D721Med (cell line): ENCODE results near the gene RNF187.

Experiments
- DNase-seq: peaks from one replicate; pipeline ENCODE4 v3.0.0; 2011; ENCODE audit warnings: low spot score; ENCODE audit not compliant: insufficient read length
- FAIRE-seq: peaks from 2 replicates; lab custom pipeline; 2011; peaks lifted over from hg19 to GRCh38; lab: Jason Lieb, UNC
- CTCF ChIP-seq: IDR thresholded peaks from 2 replicates; pipeline ENCODE4 v1.5.1; 2012; ENCODE audit warnings: mild to moderate bottlenecking, control low read depth; ENCODE audit not compliant: insufficient read depth; ENCODE audit errors: missing control alignments

The RNF187 gene

GRCh38 chr1:228517655-228518054 is 30.5 kb downstream of the RNF187 start:
- no peak for TF ChIP-seq CTCF
- FAIRE-seq (no peak), DNase-seq (no peak)

- TF ChIP-seq CTCF = no peak
- no peak for FAIRE-seq
- DNase-seq = no peak
Observed at GRCh38 chr1:228527596-228527995, 40.4 kb downstream of the RNF187 start.

GRCh38 chr1:228528612-228529011 is 41.4 kb downstream of the RNF187 start:
- no peak for DNase-seq
- TF ChIP-seq CTCF = no peak
- no peak for FAIRE-seq

DNA sequence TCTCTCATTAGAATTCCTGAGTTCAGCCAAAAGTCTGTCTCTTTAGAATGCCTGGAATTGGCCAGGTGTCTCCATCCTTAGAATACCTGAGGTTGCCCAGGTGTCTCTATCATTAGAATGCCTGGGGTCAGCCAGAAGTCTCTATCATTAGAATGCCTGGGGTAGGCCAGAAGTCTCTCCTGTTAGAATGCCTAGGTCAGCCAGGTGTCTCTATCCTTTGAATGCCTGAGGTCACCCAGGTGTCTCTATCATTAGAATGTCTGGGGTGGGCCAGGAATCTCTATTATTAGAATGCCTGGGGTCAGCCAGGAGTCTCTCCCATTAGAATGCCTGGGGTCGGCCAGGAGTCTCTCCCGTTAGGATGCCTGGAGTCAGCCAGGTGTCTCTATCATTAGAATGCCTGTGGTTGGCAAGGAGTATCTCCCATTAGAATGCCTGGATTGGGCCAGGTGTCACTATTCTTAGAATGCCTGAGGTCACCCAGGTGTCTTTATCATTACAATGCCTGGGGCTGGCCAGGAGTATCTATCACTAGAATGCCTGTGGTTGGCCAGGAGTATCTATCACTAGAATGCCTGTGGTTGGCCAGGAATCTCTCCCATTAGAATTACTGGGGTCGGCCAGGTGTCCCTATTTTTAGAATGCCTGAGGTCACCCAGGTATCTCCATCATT is 43.0 kb downstream of the RNF187 start:
- no peak for FAIRE-seq
- no peak for DNase-seq
- no peak for TF ChIP-seq CTCF

DNA sequence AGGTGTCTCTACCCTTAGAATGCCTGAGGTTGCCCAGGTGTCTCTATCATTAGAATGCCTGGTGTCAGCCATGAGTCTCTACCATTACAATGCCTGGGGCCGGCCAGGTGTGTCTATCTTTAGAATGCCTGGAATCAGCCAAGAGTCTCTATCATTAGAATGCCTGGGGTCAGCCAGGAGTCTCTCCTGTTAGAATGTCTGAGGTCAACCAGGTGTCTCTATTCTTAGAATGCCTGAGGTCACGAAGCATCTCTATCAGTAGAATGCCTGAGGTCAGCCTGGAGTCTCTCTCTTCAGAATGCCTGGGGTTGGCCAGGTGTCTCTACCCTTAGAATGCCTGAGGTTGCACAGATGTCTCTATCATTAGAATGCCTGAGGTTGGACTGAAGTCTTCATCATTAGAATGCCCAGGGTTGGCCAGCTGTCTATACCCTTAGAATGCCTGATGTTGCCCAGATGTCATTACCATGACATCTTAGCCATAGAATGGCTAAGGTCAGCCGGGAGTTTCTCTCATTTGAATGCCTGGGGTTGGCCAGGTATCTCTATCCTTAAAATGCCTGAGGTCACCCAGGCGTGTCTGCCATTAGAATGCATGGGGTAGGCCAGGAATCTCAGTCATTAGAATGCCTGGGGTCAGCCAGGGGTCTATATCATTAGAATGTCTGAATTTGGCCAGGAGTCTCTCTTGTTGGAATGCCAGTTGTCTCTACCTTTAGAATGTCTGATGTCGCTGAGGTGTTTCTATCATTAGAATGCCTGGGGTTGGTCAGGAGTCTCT is 44.0 kb downstream of the RNF187 start:
- no peak for FAIRE-seq
- no peak for TF ChIP-seq CTCF
- no peak for DNase-seq

GRCh38 chr1:228538831-228539230 is 51.6 kb downstream of the RNF187 start:
- TF ChIP-seq CTCF = no peak
- DNase-seq (no peak), FAIRE-seq (no peak)

- no peak for TF ChIP-seq CTCF
- DNase-seq (no peak), FAIRE-seq (no peak)
Observed at GRCh38 chr1:228540161-228540917, 53.2 kb downstream of the RNF187 start.
